GM12875 (cell line): Measurements from ENCODE around the gene PBX1.

ENCODE experiments used
- H3K4me3 ChIP-seq: one replicate; pipeline ENCODE4 v1.5.1; 2011; ENCODE audit warnings: low read depth, low read length, control low read depth
- CTCF ChIP-seq: IDR thresholded peaks from 2 replicates; pipeline ENCODE4 v1.5.1; 2011; ENCODE audit warnings: low read depth, mild to moderate bottlenecking, control low read depth, inconsistent platforms, low read length, moderate library complexity, borderline replicate concordance; ENCODE audit not compliant: insufficient read depth

The PBX1 gene

DNA sequence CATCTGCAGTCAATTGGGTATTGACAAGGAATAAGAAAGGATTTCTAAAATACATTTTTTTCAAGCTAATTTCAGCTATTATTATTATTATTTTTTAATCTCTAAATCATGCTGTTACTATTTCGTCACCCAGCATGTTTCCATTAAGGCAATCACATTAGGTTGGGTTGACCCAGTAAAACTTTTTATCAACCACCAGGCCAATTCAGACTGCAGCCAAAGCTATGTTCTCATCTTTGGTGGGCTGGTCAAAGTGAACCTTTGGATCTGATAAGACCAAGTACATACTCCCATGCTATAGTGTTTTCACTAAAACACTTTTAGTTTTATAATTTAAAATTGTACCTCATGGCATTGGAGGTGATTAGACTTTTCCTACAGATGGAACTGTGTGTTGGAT, 198.6 kb downstream of the PBX1 start:
- H3K4me3 ChIP-seq: no peak overlapping the region
- TF ChIP-seq CTCF: no peak

DNA sequence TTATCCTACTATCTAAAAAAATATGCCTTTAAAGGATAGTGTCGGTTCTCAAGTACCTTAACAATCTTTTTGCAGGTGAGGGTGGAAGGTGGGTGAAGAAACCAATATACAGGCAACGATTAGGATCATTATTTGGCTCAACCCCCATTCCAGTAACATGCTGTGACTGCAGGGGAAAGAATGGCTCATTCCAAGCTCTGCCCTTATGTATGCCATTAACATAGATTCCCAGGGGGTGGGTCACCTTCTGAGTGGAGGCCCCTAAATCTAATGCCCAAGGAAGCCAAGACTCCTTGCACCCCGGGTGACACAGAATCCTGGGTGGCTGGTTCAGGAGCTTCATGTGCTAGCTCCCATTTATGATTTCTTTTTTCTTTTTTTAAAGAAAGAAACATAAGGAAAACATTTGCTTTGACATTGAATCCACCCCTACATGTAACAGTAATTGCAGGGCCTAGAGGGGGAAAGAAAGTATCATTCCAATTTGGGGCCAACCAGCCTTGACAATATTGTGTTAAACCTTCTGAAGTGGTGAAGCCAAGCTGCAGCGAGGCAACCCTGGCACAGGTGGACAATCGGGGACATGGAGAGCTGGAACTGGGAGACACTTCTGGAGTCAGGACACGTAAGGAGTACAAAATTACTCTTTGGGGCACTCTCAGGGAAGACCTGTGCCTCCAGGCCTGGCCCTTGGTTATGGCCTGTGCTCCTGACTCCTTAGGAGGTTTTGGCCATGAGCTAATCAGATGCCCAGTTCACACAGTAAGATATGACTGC, 200.3 kb downstream of the PBX1 start:
- TF ChIP-seq CTCF: no peak
- no peak overlapping the region for H3K4me3 ChIP-seq

- no peak for TF ChIP-seq CTCF
- no peak overlapping the region for H3K4me3 ChIP-seq
Observed at GRCh38 chr1:164759979-164760469, 201.0 kb downstream of the PBX1 start.

- TF ChIP-seq CTCF: no peak
- H3K4me3 ChIP-seq: no peak overlapping the region
Observed at GRCh38 chr1:164760569-164760968, 201.6 kb downstream of the PBX1 start.

GRCh38 chr1:164761009-164761408, 202.0 kb downstream of the PBX1 start:
- H3K4me3 ChIP-seq: no peak overlapping the region
- TF ChIP-seq CTCF: no peak

GRCh38 chr1:164763098-164763497, 204.1 kb downstream of the PBX1 start:
- no peak overlapping the region for H3K4me3 ChIP-seq
- no peak for TF ChIP-seq CTCF

DNA sequence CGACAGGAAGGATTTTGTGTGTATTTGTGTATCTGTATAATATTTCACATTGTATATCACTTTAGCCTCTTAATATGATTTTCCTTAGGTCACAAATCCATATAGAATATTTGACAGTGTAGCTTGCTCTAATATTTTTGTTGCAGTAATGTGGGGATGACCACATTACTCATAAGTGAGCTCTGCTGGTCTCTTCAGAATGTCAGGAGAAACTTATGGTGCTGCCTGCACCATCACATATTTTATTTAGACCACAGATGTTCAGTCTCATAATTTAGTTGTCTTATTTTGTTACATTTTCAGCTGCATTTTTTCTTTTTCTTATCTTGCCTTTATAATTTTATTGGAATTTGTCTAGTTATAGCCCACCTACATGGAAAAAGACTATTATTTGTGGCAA, 205.3 kb downstream of the PBX1 start:
- no peak for TF ChIP-seq CTCF

More for the DNA sequence above, 205.3 kb downstream of the PBX1 start:
- H3K4me3 ChIP-seq: no peak overlapping the region
